ENCODE measurements around the gene PAH. TPM values are rescaled to one million over a fixed set of nuclear protein-coding genes. Genes with fewer than 3 reads are reported as not detected.

PAH gene
- total and polyA plus RNA-seq, 11 donors: 0.03 to 0.23 TPM; not detected in 9

DNA sequence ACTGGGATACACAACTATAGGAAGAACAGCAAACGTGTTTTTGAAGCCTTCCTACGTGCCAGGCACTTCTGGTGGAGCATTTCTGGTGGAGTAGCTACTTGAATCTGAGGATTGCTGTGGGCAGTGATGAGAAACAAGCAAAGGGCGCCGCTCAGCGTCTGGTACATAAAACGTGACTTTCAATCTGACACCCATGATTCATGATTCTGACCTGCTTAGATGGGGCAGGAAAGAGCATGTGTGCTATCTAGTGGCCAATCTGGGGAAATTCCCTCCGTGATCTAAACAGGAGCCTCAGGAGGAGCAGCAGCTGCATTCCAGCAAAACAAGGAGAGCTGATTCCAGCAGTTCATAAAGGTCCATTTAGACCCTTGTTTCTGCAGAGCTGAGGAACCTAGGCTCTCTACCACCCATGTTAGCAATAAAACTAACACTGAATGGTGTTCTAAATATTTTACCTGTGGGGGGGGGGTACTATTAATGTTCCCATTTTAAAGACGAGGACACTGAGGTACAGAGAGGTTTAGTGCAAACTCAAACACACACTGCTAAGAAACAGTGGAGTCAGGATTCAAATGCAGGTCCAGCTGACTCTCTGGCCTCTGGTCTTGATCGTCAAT lies 37.8 kb downstream of the PAH start:
- no peak for DNase-seq
- intact Hi-C loops (cut with DNase I): no loop called here
- WGBS, 4 donors: 15 to 19% (median 17%) methylated on average over 9 of the region's 9 CpGs

DNA sequence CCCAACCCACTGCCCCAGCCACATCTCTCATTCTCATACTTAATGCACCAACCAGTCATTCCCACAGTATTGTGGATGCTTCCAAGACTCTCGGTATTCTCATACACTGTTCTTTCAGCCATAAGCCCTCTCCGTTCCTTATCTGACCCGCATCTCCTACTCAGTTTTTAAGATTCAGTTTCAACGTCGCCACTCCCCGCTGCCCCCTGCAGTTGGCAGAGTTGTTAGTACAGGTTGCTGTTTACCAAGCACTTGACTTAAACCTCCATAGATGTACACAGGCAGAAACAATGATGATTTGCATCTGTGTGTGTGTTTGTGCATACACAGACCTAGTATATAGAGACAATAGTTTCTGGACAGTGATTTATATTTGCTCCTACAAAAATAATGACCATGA lies 40.2 kb downstream of the PAH start:
- Histone ChIP-seq H3K36me3 (no peaks in the 10 kb centered on the region), H3K4me1 (no peaks in the 10 kb centered on the region), H3K27ac (no peak overlapping the region), H3K9me3 (no peaks in the 10 kb centered on the region), H3K27me3 (peaks cover 0 to 19% (median 0%) of the 10 kb centered on the region in 9 donors), H3K4me3 (no peak overlapping the region)
- intact Hi-C loops (cut with DNase I): no loop called here
- DNase-seq (no peak), ATAC-seq (no peak)
- 72 to 79% (median 74%) methylated on average over 6 of the region's 6 CpGs for WGBS, 4 donors
- no peak for TF ChIP-seq POLR2A (IDR thresholded peaks at IDR 0.05)
- TF ChIP-seq, protein P1, sequence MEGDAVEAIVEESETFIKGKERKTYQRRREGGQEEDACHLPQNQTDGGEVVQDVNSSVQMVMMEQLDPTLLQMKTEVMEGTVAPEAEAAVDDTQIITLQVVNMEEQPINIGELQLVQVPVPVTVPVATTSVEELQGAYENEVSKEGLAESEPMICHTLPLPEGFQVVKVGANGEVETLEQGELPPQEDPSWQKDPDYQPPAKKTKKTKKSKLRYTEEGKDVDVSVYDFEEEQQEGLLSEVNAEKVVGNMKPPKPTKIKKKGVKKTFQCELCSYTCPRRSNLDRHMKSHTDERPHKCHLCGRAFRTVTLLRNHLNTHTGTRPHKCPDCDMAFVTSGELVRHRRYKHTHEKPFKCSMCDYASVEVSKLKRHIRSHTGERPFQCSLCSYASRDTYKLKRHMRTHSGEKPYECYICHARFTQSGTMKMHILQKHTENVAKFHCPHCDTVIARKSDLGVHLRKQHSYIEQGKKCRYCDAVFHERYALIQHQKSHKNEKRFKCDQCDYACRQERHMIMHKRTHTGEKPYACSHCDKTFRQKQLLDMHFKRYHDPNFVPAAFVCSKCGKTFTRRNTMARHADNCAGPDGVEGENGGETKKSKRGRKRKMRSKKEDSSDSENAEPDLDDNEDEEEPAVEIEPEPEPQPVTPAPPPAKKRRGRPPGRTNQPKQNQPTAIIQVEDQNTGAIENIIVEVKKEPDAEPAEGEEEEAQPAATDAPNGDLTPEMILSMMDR (IDR thresholded peaks at IDR 0.05): no peak

More for the DNA sequence above, 37.8 kb downstream of the PAH start:
- TF ChIP-seq POLR2A (IDR thresholded peaks at IDR 0.05): no peak
- TF ChIP-seq, protein P1 (IDR thresholded peaks at IDR 0.05): peak in 6 of 12 donors; percentile 9 to 32 (median 24)
- Histone ChIP-seq H3K9me3 (no peaks in the 10 kb centered on the region), H3K27ac (no peak overlapping the region), H3K4me3 (no peak overlapping the region), H3K36me3 (no peaks in the 10 kb centered on the region), H3K27me3 (peaks cover 0 to 25% (median 0%) of the 10 kb centered on the region in 9 donors), H3K4me1 (no peaks in the 10 kb centered on the region)
- peak in 3 of 4 donors; percentile 20 to 71 (median 54) for ATAC-seq

DNA sequence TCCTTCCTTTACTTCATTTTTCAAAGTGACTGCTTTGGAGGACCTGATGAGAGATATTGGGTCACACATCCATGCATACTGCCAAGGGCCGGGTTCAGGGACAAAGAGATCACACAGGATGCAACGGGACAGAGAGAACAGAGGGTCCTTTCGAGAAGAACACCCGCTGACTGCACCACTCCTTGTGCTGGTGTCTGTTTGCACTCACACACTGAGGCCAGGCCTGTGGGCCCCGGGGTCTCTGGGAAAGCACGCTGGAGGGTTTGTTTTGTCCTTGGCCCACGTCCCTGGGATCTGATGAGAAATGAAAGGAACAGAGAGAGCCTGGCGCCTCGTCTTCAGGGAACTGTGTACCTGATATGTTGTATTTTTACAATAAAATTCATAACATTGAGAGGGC lies 42.2 kb downstream of the PAH start:
- intact Hi-C loops (cut with DNase I): no loop called here
- DNase-seq (no peak), ATAC-seq (peak in 1 of 4 donors; percentile 42)
- no peaks in the 10 kb centered on the region for H3K36me3 ChIP-seq
- H3K27ac ChIP-seq: no peak overlapping the region
- peaks cover 0 to 12% (median 0%) of the 10 kb centered on the region in 9 donors for H3K27me3 ChIP-seq
- WGBS, 4 donors: 56 to 62% (median 59%) methylated on average over 9 of the region's 9 CpGs
- no peaks in the 10 kb centered on the region for H3K4me1 ChIP-seq
- no peak overlapping the region for H3K4me3 ChIP-seq
- no peaks in the 10 kb centered on the region for H3K9me3 ChIP-seq
- TF ChIP-seq, protein P1 (IDR thresholded peaks at IDR 0.05): no peak
- TF ChIP-seq POLR2A (IDR thresholded peaks at IDR 0.05): no peak

DNA sequence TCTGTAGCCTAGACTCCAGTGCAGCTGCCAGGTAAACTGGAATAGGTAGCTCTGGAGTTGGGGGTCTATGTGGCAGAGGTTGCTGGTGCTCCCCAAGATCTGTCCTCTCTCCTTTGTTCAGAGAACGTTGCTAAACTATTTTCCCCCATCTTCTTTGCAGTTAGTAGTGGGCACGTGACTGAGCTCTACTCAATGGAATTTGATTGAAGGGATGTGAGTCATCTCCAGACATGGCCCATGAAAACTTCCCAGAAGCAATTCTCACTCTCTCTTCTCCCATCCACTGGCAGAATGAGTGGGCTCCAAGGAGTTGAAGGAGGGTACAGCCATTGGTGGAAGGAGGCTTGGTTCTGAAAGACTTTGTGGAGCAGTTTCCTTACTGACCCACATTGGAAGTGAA lies 44.0 kb downstream of the PAH start:
- Histone ChIP-seq H3K4me1 (no peaks in the 10 kb centered on the region), H3K27ac (no peak overlapping the region), H3K36me3 (no peaks in the 10 kb centered on the region), H3K27me3 (no peaks in the 10 kb centered on the region), H3K9me3 (no peaks in the 10 kb centered on the region), H3K4me3 (no peak overlapping the region)
- TF ChIP-seq POLR2A (IDR thresholded peaks at IDR 0.05): no peak
- TF ChIP-seq, protein P1 (IDR thresholded peaks at IDR 0.05): no peak
- DNase-seq (no peak), ATAC-seq (no peak)
- WGBS, 4 donors: 63 to 78% (median 69%) methylated on average over 2 of the region's 2 CpGs
- intact Hi-C loops (cut with DNase I): no loop called here
